PC-9 (cell line): Measurements from ENCODE around the gene HSD3B7.

Experiments used
- EZH2 ChIP-seq: fragments of 200-600 bp; sonication (generic); IDR thresholded peaks from 2 replicates; pipeline ENCODE4 v1.8.0; 2017; ENCODE audit warnings: antibody characterized with exemption, low read depth
- TF ChIP-seq, protein P1 (sequence below): fragments of 200-600 bp; sonication (generic); conservative IDR thresholded peaks from 2 replicates; pipeline ENCODE4 v1.6.1; 2017; ENCODE audit warnings: mixed run types, antibody characterized with exemption, mild to moderate bottlenecking, moderate library complexity

DNA sequence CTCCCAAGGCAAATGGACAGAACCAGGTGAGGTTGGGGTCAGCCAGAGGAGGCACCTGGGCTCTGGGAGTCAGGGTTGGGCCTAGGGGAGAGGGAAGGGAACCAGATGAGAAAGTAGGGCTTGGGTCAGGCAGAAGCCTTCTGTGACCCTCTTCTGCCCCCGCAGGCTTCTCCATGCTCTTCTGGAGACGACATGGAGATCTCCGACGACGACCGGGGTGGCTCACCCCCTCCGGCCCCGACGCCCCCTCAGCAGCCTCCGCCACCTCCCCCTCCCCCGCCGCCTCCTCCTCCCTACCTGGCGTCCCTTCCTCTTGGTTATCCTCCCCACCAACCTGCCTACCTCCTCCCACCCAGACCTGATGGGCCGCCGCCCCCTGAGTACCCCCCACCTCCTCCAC lies 19.6 kb upstream of the HSD3B7 start:
- TF ChIP-seq, protein P1, sequence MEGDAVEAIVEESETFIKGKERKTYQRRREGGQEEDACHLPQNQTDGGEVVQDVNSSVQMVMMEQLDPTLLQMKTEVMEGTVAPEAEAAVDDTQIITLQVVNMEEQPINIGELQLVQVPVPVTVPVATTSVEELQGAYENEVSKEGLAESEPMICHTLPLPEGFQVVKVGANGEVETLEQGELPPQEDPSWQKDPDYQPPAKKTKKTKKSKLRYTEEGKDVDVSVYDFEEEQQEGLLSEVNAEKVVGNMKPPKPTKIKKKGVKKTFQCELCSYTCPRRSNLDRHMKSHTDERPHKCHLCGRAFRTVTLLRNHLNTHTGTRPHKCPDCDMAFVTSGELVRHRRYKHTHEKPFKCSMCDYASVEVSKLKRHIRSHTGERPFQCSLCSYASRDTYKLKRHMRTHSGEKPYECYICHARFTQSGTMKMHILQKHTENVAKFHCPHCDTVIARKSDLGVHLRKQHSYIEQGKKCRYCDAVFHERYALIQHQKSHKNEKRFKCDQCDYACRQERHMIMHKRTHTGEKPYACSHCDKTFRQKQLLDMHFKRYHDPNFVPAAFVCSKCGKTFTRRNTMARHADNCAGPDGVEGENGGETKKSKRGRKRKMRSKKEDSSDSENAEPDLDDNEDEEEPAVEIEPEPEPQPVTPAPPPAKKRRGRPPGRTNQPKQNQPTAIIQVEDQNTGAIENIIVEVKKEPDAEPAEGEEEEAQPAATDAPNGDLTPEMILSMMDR: no peak
- TF ChIP-seq EZH2: no peak
